ENCODE data around the gene SLC11A2.
"Not testable (repeated sequence)": the region's sequence is repeated elsewhere in the genome, so short reads cannot be mapped to it uniquely, and the experiment has no call there.

The SLC11A2 gene

DNA sequence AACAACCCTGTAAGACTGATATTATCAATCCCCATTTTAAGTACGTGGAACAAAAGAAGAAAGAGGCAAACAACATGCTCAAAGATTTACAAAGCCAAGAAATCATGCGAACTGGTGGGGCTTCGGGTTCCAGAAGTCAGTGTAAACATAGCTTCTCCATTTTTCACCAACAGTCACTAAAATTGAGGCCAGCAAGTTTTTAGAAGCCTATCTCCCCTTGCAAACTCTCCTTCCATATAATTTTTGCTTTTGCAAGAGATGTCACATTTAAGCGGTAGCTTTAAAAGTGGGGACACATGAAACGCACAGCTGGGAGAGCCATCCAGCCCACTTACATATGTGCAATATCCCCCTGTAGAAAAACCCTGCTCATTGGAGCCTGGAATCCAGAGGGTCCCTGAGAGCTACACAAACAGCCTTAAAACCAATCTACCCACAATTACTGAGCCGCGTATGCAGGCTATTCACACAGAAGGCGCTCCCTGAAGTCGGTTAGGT, 797 bp downstream of the SLC11A2 start:
- peak; percentile 42 for DNase-seq

DNA sequence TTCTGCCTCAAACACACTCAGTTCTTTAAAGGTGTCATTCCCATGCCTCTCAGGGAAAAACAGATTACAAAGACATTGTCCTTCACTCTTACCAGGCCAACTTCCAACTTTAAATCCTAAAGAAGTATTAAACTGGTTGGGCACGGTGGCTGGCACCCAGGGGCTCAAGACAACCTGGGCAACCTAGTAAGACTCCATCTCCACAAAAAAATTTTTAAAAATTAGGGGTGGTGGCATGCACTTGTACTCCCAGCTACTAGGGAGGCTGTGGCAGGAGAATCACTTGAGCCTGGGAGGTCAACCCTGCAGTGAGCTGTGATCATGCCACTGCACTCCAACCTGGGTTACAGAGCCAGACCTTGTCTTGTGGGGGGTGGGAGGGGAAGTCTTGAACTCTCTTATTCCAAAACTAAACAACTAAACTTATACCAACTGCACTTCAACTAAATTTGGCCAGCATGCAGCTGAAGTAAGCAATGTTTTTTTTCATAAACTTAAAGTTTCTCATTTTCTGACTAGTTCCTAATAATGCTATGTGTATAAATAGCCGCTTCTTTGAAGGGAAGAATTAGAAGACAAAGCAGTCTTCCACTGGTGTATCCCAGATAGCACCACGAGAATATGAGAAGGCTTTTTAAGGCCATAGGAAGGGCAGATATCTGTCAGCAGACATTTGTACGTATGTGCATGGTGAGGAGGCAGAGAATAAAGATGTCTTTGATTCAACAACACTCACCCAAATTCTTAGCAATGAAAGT, 2.4 kb downstream of the SLC11A2 start:
- DNase-seq, result no peak

DNA sequence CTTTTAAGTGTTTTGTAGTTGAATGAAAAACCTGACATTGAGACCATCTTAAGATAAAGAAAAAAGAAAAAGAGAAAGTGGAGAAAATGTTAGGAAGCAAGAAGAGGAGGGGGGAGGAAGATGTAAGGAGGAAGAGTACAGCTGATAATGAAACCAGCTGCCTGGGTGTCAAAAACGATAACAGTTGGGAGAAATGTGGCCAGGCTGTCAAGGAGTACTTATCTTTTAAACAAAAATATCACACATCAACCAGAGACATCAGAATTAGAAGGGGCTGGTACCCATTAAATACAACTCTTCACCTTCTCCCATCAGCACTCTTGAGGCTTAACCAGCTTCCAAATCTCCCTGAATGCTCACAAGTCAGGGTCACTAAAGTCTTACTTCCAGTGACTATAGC, 4.5 kb downstream of the SLC11A2 start:
- no peak for DNase-seq

DNA sequence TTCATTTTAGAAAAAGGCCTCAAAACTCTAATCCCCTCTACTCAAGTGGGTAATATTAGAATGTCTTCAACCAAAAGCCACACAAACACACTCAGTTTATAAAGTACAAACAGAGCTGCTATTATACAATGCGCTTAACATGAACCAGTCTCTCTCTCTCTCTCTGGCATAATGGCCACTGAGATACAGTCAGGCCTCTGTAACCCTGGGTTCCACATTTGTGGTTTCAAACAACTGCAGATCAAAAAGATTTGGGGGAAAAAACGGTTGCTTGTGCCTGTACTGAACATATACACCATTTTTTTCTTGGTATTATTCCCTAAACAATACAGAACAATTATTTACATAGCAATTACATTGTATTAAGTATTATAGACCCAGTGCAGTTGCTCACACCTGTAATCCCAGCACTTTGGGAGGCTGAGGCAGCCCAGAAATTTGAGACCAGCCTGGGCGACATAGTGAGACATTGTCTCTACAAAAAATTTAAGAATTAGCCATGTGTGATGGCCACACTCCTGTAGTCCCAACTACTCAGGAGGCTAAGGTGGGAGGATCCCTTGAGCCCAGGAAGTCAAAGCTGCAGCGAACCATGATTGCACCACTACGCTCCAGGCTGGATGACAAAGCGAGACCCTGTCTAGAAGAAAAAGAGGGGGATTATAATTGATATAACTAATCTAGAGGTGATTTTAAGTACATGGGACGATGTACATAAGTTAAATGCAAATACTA, 5.6 kb downstream of the SLC11A2 start:
- peak; percentile 18 for DNase-seq

DNA sequence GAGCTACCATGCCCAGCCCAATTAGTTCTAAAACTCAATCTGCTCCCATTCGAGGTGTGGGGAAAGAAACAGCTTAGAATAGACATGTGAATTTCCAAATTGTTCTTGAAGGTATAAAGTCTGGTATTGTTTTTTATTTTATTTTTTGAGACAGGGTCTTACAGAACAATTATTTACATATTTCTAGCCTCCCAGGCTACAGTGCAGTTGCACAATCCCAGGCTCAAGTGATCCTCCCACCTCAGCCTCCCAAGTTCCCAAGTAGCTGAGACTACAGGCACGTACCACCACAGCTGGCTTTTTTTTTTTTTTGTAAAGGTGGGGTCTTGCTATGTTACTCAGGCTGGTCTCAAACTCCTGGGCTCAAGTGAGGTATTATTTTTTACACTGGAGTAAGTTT, 6.3 kb downstream of the SLC11A2 start:
- DNase-seq, result no peak

DNA sequence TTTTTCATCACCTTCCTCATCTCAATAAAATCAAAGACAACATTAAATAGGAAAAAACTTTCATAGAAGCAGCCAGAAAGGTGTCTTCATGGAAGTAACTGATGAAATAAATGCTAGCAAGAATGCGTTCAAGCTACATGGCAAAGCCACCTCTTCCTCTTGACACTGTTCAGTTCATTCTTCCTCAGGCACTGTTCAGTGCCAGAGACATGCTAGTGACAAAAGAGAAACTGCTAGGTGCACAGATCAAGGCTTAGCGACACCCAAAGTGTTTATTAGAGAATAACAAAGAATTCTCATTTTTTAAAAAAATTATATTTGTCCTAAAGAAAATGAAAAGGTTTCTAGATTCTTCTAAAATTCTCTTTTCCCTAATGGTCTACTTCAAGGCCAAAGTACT, 7.2 kb downstream of the SLC11A2 start:
- DNase-seq, result no peak

DNA sequence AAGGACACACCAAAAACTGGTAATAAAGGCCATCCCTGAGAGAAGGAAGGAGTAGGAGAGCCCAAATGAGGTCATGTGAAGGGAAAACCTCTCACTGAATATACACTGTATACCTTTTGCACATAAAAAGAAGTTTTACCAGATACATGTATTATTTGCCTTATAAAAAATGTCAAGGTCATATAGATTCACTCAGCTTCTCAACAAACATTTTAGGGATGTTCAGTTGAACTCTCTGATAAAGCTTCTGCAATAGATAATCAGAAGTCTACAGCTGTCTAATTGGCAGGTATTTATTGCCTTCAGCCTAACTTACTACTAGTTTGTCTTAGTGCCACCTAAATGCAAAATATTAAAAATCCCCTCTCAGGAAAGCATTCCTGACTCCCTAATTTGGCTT, 8.7 kb downstream of the SLC11A2 start:
- no peak for DNase-seq

DNA sequence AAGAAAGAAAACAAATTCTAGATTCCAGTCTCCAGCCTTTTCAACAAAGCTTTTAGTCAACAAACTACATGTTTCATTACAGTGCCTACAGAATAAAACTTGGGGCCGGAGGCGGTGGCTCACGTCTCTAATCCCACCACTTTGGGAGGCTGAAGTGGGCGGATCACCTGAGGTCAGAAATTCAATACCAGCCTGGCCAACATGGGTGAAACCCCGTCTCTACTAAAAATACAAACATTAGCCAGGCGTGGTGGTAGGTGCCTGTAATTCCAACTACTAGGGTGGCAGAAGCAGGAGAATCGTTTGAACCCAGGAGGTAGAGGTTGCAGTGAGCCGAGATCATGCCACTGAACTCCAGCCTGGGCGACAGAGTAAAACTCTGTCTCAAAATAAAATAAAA, 11.7 kb downstream of the SLC11A2 start:
- not testable (repeated sequence) for DNase-seq

DNA sequence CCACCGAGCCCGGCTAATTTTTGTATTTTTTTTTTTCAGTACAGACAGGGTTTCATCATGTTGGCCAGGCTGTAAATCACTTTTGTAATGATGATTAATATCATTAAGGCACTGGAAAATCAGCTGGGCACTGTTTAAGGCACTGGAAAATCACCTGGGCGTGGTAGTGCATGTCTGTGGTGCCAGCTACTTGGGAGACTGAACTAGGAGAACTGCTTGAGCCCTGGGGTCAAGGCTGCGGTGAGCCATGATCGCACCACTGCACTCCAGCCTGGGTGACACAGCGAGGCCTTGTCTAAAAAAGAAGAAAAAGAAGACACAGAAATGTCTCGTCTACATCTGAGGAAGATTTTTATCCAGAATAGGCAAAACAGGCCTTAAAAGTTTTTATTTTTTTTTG, 12.7 kb downstream of the SLC11A2 start:
- DNase-seq, result no peak

DNA sequence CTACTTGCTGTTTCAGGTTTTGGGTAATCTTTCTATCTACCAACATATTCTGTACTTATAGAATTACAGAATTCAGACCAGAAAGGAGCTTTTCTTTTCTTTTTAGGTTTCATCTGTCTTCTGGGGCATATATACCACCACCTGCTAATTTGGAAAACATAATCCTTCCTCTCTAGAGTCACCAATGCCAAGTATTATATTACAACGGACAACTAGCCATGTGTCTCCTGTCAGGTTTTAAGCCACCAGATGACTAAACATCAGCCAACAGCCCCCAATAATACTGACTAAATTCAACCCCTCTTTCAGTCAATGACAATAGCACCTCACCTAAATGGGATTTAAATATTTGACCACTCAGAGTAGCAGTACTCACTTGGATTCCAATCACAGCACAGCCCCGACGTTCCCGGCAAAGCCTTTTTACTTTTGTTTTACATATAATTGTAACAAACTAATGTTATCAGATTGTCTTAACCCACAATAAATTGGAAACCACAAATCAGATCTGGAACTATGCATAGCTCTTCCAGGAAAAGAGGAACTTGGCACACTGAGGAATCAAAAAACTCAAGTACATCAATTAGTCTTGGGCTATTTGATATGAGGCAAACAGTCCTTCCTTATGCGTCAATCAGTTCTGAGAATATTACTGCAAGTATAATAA, 13.5 kb downstream of the SLC11A2 start:
- no peak for DNase-seq

DNA sequence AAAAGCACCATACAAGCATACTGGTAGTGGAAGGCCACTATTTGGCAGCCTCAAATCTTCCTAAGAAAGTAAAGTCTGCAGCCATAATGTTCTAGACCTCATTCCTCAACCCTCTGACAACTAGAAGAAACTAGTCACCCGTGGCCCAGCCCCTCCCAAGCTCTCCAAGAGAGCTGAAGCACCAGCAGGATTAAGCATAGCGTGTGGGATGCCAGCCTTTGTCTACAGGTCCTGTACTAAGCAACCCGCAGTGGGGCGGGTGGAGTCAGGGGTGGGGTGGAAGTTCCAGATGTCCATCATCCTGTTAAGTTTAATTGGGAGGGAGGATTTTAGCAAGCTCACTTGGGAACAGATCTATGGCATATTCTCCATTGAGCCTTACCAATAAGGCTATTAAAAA, 14.2 kb downstream of the SLC11A2 start:
- DNase-seq, result no peak

DNA sequence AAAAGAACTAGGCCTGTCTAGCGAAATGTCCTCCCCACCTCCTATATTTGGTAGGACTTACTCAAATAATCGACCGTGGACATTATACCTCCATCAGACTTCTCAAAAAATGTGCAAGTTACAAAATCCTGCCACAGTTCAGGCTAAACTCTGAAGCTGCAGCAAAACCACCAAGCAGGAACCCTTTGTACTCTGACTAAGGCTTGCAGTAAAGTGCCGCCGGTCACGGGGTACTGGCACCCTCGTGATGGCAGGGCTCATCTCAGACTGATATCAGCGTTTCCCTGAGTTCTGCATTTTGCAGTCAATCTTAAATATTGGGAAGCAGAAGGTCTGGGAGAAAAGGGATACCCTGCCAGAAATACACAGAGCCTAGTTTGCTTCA, 17.1 kb downstream of the SLC11A2 start:
- DNase-seq, result no peak

DNA sequence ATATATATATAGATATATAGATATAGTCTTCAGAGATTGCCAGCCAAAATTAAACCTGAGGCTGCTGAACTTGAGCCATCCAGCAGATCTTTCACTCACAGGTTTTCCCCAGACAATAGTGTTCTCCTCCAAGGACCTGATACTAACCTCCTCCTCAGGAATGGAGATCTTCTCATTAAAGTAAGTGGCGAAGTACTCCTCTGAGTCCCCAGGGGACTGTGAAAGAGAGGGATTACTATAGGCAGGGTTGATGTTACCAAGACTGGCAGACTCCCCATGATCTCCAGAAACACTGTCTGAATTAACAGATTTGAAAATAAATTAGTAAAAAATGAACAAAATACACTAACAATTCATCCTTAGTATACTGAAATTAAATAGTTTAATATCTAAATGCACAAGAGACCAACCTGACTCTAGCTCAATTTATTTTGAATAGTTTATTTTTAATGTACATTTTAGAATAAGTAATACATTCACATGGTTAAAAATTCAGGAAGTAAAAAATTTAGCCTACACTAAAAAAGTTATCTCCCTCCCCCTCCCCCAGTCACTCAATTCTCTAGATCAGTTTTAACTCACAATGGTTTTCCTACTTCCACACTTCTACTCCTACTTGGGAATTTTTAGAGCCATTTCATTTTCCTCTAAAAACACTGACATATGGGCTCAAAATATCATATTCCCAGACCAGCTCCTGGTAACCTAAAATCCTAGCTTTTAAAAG, 17.7 kb downstream of the SLC11A2 start:
- no peak for DNase-seq

DNA sequence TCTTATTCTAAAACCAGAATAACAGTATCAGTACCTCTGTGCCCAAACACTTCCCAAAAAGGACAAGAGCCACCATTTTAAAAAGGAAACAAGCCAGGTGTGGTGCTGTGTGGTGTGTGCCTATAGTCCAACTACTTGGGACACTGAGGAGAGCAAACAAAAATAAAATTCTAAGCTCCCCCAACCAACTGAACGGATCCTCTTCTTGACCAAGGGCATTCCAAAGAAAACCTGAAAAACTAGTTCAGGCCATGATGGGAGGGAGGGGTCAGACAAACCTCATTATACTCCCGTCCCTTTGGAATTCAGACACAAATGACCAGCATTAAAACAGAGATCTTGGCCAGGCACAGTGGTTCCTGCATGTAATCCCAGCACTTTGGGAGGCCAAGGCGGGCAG, 20.5 kb downstream of the SLC11A2 start:
- no peak for DNase-seq

DNA sequence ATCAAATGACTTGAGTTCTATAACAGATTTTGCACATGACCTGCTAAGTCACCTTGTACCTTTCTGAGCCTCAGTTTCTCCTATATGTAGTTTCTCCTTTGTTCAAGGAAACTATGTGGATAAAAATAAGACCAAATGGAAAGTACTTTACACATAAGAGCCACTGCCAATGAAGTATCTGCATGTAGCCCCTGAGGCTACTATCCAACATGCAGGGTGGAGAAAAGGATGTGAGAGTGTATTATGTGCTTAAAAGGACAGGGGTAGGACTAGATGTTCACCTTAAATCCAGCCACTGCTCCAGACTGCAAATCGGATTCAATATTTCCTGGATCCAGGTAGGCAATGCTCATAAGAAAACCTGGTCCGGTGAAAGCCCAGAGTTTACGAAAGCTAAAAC, 21.2 kb downstream of the SLC11A2 start:
- DNase-seq, result no peak

DNA sequence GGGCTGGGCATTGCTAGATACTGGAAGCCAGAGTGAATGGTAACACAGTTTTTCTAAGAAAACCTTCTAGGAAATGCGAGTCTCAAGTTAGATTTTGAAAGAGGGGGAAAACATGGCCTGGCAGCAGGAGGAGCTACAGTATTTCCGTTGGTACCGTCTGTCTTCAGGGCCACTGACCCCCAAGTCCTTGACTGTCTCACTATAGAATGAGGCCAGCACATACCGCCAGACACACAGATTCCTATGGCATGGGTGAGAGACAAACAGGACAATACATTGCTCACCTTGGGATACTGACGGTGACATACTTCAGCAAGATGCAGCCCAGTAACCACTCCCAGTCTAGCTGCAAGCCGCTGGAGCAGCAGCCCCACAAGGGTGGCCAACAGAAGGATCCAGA, 21.7 kb downstream of the SLC11A2 start:
- DNase-seq, result no peak

DNA sequence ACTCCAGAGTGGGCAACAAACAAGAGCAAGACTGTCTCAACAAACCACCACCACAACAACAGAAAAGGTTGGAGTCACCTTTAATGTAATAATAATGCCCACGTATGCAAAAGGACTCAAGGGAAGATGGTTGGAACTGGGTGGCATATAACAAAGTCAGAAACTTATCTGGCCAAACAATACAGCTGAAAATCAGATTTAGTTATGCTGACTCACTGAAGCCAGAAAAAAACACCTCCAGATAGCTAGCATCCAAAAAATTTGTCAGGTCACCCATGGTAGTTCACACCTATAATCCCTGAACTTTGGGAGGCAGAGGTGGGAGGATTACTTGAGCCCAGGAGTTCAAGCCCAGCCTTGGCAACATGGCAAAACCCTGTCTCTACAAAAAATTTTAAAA, 24.4 kb downstream of the SLC11A2 start:
- no peak for DNase-seq

DNA sequence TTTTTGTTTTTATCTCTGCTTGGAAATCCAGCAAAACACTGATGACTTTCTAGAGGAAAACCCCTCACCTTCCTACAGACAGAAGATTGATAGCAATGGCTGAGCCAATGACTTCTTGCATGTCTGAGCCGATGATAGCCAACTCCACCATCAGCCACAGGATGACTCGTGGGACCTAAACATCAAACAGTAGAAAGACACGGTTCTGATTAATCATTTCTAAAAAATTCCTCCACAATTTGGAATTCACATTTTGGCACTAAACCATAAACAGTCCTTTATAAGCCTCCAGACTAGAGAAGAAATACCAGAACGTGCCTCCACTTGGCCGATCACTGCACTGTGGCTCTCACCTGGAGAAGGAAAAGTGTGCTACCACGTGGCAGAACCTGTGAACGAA, 25.9 kb downstream of the SLC11A2 start:
- no peak for DNase-seq

DNA sequence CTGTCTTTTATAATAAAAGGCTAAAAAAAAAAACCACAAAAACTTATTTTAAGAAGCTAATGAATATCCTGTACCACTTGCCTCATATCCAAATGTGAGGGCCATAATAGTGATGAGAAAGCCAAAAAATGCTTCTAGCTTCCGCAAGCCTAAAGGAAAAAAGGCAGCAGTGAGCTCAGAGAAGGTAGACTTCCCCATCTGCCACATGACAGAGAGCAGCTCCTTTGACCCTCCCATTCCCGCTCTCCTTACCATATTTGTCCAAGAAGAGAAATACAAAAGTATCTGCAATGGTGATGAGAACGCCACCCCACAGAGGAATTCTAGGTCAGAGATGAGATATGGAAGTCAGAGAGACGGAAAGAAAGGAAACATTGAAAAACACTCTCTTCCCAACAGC, 27.1 kb downstream of the SLC11A2 start:
- no peak for DNase-seq

DNA sequence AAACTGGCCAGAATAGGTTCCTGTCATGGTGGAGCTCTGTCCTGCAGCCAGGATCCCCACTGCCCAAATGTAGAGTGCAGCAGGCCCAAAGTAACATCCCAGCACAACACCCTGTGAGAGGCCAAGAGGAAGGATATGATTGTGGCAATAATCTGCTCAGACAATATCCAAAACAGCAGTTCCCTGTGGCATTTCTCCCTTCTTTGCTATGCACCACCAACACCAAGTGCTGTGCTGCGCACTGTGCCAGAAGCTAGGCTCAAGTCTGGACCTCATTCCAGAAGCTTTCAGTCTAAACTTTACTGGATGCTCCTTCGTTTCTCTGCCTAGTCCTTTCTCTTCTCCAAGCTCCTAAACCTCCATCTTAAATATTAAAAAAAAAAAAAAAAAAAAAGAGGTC, 33.4 kb downstream of the SLC11A2 start:
- DNase-seq, result no peak

DNA sequence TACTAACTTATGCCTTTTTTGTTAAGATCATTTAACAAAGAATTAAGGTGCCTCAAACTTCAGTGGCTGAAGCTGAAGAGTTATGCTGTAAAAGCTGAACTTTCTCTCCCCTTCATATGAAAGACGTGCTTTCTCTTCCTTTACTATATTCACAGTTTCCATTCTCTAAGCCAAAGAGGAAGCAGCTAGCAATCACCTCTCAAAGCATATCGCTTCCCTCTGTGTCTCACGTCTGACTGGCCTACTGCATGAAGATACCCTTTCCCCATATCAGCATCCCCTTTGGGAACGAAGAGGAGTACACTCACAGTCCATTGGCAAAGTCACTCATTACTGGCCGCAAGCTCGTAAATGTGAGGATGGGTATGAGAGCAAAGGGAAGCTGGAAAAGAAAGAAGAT, 34.9 kb downstream of the SLC11A2 start:
- no peak for DNase-seq

DNA sequence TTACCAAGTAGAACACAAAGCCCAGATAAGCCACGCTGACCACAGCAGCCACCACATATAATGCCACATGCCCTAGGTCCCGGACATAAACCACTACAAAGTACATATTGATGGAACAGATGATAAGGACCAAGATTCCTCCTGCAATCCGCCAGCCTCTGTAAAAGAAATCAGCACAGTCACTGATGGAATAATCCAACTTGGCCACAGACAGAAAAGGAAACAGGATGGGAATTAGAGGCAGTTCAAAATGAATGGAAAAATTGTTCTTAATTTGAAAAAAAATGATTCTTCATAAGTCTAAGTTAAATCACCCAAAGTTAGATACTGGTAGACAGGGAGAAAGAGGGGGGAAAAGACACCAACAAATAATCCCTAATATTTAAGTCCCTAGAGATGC, 35.4 kb downstream of the SLC11A2 start:
- DNase-seq, result no peak

DNA sequence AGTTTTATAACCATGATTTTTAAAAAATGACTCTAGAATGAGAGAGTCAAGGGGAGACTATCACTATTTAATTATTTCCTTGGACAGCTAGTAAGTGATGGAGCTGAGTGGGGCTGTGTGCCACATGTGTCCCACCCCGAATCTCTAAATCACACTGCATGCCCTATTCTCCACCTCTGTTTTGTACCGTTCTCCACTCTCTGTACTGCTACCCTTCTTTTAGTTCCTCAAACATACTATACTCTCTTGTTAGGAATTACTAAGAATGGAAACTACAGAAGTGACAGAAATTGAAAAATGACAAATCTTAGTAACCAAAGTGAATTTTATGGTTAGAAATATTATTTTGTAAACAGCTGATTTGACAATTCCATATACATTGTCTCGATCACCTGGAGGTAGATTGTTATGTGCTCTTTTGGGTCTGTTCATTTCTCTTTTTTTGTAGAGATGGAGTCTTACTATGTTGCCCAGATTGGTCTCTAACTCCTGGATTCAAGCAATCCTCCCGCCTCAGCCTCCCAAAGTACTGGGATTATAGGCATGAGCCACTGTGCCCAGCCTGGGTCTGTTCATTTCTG, 35.9 kb downstream of the SLC11A2 start:
- no peak for DNase-seq
